Endothelial cell (in vitro differentiated cells): Measurements from ENCODE around the gene SPOCK3. TPM values are rescaled to one million over a fixed set of nuclear protein-coding genes. Genes with fewer than 3 reads are reported as not detected.

Experiments
- DNase-seq: peaks from one replicate; pipeline ENCODE4 v3.0.0; 2021; ENCODE audit warnings: low spot score
- H3K27ac Mint-ChIP-seq: one replicate; pipeline ENCODE4 v1.8.0; 2021; ENCODE audit warnings: mixed read lengths, inconsistent platforms; ENCODE audit not compliant: unreplicated experiment
- H3K27me3 Mint-ChIP-seq: one replicate; pipeline ENCODE4 v1.8.0; 2021; ENCODE audit warnings: mild to moderate bottlenecking, moderate library complexity, mixed read lengths, inconsistent platforms; ENCODE audit not compliant: unreplicated experiment
- H3K36me3 Mint-ChIP-seq: one replicate; pipeline ENCODE4 v1.8.0; 2021; ENCODE audit warnings: mild to moderate bottlenecking, low read depth, mixed read lengths, inconsistent platforms; ENCODE audit not compliant: unreplicated experiment
- H3K4me1 Mint-ChIP-seq: one replicate; pipeline ENCODE4 v1.8.0; 2021; ENCODE audit warnings: mild to moderate bottlenecking, mixed read lengths, inconsistent platforms; ENCODE audit not compliant: unreplicated experiment
- H3K4me3 Mint-ChIP-seq: one replicate; pipeline ENCODE4 v1.8.0; 2021; ENCODE audit warnings: mild to moderate bottlenecking, mixed read lengths, inconsistent platforms; ENCODE audit not compliant: unreplicated experiment
- H3K9me3 Mint-ChIP-seq: one replicate; pipeline ENCODE4 v1.8.0; 2021; ENCODE audit warnings: mixed read lengths, inconsistent platforms; ENCODE audit not compliant: unreplicated experiment
- CTCF ChIP-seq: fragments of 200-600 bp; sonication (generic); IDR thresholded peaks from one replicate; pipeline ENCODE4 v1.5.0; 2021; ENCODE audit warnings: antibody characterized with exemption; ENCODE audit not compliant: unreplicated experiment
- total RNA-seq: library from RNA; stranded (reverse); fragmentation: NEBNext Ultra II Directional; extraction: Animal tissue kit (Norgen Biotek cat#: 25700); gene quantifications from one replicate; pipeline ENCODE4 v1.2.1, GENCODE V29; 2021; ENCODE audit not compliant: unreplicated experiment

The SPOCK3 gene
- total RNA-seq, 1 donor from 2014 or later: 1.9 TPM

DNA sequence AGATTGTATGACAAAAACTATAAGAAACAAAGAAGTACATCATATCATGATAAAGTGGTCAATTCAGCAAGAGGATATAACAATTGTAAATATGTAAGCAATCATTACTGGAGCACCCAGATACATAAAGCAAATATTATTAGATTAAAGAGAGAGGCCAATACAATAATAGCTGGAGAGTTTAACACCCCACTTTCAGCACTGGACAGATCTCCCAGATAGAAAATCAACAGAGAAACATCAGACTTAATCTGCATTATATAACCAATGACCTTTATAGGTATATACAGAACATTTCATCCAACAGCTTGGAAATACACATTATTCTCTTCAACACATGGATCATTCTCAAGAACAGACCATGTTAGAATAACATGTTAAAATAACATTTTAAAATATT, 128.4 kb downstream of the SPOCK3 start:
- no peaks in the 10 kb centered on the region for H3K4me1 Mint-ChIP-seq
- no peak for TF ChIP-seq CTCF
- no peaks in the 10 kb centered on the region for H3K36me3 Mint-ChIP-seq
- no peaks in the 10 kb centered on the region for H3K9me3 Mint-ChIP-seq
- no peak for DNase-seq
- H3K4me3 Mint-ChIP-seq: no peak overlapping the region
- no peaks in the 10 kb centered on the region for H3K27me3 Mint-ChIP-seq
- H3K27ac Mint-ChIP-seq: no peak overlapping the region

DNA sequence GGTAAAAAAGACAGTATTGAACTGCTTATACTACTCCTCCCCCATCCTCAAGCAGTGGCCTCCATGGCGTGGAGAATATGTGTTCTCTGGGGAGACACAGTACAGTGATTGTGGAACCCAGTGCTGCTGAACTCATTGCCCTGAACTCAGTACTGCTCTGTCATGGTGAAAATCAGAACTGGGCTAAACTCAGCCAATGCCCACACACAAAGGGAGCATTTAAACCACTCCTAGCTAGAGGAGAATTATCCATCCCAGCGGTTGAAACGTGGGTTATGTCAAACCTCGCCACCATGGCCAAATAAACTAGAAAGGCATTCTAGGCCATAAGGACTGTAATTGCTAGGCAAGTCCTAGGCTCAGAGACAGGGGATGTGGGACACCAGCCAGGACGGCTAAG, 131.8 kb downstream of the SPOCK3 start:
- no peak for TF ChIP-seq CTCF
- no peaks in the 10 kb centered on the region for H3K36me3 Mint-ChIP-seq
- peaks cover 2% of the 10 kb centered on the region for H3K4me1 Mint-ChIP-seq
- no peak for DNase-seq
- no peaks in the 10 kb centered on the region for H3K27me3 Mint-ChIP-seq
- no peak overlapping the region for H3K27ac Mint-ChIP-seq
- H3K4me3 Mint-ChIP-seq: no peak overlapping the region
- no peaks in the 10 kb centered on the region for H3K9me3 Mint-ChIP-seq

- H3K27ac Mint-ChIP-seq: no peak overlapping the region
- no peak for TF ChIP-seq CTCF
- no peak overlapping the region for H3K4me3 Mint-ChIP-seq
- no peaks in the 10 kb centered on the region for H3K27me3 Mint-ChIP-seq
- peaks cover 2% of the 10 kb centered on the region for H3K4me1 Mint-ChIP-seq
- H3K36me3 Mint-ChIP-seq: no peaks in the 10 kb centered on the region
- no peaks in the 10 kb centered on the region for H3K9me3 Mint-ChIP-seq
- no peak for DNase-seq
Measured at GRCh38 chr4:167101035-167101434, 133.3 kb downstream of the SPOCK3 start.

DNA sequence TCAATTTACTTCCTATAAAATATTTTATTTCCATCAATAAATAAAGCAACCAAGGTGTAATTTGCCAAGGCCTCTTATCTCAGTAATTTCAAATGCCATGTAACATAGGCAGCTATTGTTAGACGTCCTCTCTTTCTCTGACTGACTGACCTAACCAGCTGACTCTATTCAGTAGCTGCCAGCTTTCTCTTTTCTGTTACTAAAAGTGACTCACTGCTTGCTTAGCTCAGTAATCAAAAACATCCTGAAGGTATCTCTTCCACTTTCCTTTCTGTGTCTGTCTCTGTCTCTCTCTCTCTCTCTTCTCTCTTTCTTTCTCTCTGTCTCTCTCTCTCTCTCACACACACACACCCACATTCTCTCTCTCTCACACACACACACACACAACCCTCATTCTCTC, 134.2 kb downstream of the SPOCK3 start:
- Mint-ChIP-seq H3K27me3 (no peaks in the 10 kb centered on the region), H3K36me3 (no peaks in the 10 kb centered on the region), H3K4me3 (no peak overlapping the region), H3K9me3 (no peaks in the 10 kb centered on the region), H3K4me1 (peaks cover 2% of the 10 kb centered on the region), H3K27ac (no peak overlapping the region)
- TF ChIP-seq CTCF: no peak
- DNase-seq: no peak

DNA sequence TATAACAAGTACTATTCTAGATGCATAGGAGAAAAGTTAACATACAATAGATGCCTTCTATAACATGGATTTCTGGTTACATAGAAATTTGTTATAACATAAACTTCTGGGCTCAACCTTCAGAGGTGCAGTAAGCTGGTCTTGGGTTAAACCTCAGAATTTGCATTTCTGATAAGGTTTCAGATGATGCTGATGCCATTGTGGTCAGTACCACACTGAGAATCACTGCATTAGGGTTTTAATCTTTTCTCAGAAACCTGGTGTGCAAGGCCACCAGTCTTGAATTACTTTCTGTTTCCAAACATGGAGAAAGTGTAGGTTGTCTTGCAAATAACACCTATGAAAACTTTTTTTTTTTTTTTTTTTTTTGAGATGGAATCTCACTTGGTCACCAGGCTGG, 146.2 kb downstream of the SPOCK3 start:
- Mint-ChIP-seq H3K27me3 (no peaks in the 10 kb centered on the region), H3K9me3 (no peaks in the 10 kb centered on the region), H3K4me1 (no peaks in the 10 kb centered on the region), H3K27ac (no peak overlapping the region), H3K36me3 (no peaks in the 10 kb centered on the region), H3K4me3 (no peak overlapping the region)
- TF ChIP-seq CTCF: no peak
- no peak for DNase-seq
